H1 (cell line): ENCODE results near the gene SLC26A4. TPM values are rescaled to one million over a fixed set of nuclear protein-coding genes. Genes with fewer than 3 reads are reported as not detected.

Experiments
- ASH2L ChIP-seq: fragments of 200-600, 300-600 bp; sonication (generic); IDR thresholded peaks from one replicate; pipeline ENCODE4 v1.7.1; 2017; ENCODE audit warnings: low read length
- ATF2 ChIP-seq: IDR thresholded peaks from 2 replicates; pipeline ENCODE4 v1.6.1; 2012; ENCODE audit warnings: low read length, inconsistent platforms
- ATF3 ChIP-seq: IDR thresholded peaks from 2 replicates; pipeline ENCODE4 v1.6.1; 2011; ENCODE audit warnings: low read depth, mild to moderate bottlenecking, low read length; ENCODE audit not compliant: insufficient read depth
- CTBP2 ChIP-seq: IDR thresholded peaks from 2 replicates; pipeline ENCODE4 v1.7.0; 2011; ENCODE audit warnings: borderline replicate concordance, mild to moderate bottlenecking, moderate library complexity, mixed read lengths, low read length; ENCODE audit not compliant: insufficient read depth, insufficient read length
- GABPA ChIP-seq: IDR thresholded peaks from 2 replicates; pipeline ENCODE4 v1.6.1; 2011; ENCODE audit warnings: mild to moderate bottlenecking, low read length, moderate library complexity, borderline replicate concordance; ENCODE audit not compliant: insufficient read depth
- HDAC6 ChIP-seq: IDR thresholded peaks from one replicate; pipeline ENCODE4 v1.7.1; 2012; ENCODE audit warnings: low read depth, mild to moderate bottlenecking, inconsistent platforms, low read length, moderate library complexity
- JUND ChIP-seq: IDR thresholded peaks from 2 replicates; pipeline ENCODE4 v1.6.1; 2011; ENCODE audit warnings: mild to moderate bottlenecking, improper control_type of control experiment, low read length
- NRF1 ChIP-seq: IDR thresholded peaks from 2 replicates; pipeline ENCODE4 v1.6.1; 2011; ENCODE audit warnings: mild to moderate bottlenecking, low read depth, low read length, improper control_type of control experiment
- PHF8 ChIP-seq: fragments of 200-600 bp; sonication (generic); conservative IDR thresholded peaks from 2 replicates; pipeline ENCODE4 v1.7.1; 2012; ENCODE audit warnings: low read depth, mild to moderate bottlenecking, inconsistent platforms, low read length, moderate library complexity
- TAF7 ChIP-seq: optimal IDR thresholded peaks from 2 replicates; pipeline ENCODE3; 2011; ENCODE audit warnings: low read depth, mild to moderate bottlenecking, inconsistent platforms, low read length, moderate library complexity, borderline replicate concordance
- polyA plus RNA-seq, 7 experiments: library from polyadenylated mRNA; depleted of rRNA in 3 of 7; stranded (reverse) in 5 of 7; unstranded in 2 of 7; fragments of >200 nt in 5 of 7; fragments of 200-250 nt in 2 of 7; gene quantifications; 1 replicate in 5 of 7; 2 replicates in 1 of 7; 4 replicates in 1 of 7; pipeline versions ENCODE4 v1.2.1 to v1.2.3, GENCODE V29; 2011 to 2013; ENCODE audit warnings: missing spikeins in 2 of 7, mixed read lengths in 2 of 7
- total RNA-seq: library from RNA; stranded (reverse); fragmentation: NEBNext Ultra II Directional; extraction: Animal tissue kit (Norgen Biotek cat#: 25700); gene quantifications from 2 replicates; pipeline ENCODE4 v1.2.1, GENCODE V29; 2021

Gene SLC26A4
- total and polyA plus RNA-seq, 2 of the 8 experiments (the other 6 are each of a cell fraction or from before 2014, with no cell fraction given) = 0.11 to 0.35 TPM

- TF ChIP-seq ATF2 = no peak
- TF ChIP-seq NRF1 = no peak
- no peak for TF ChIP-seq JUND
- no peak for TF ChIP-seq CTBP2
- TF ChIP-seq ASH2L = no peak
- TF ChIP-seq TAF7 = no peak
- no peak for TF ChIP-seq HDAC6
- no peak for TF ChIP-seq ATF3
- TF ChIP-seq PHF8 = no peak
- TF ChIP-seq GABPA = no peak
Observed at GRCh38 chr7:107663196-107663595, 2.6 kb downstream of the SLC26A4 start (continued).
